ENCODE results near the gene TTYH3.
"Not testable (repeated sequence)": the region's sequence is repeated elsewhere in the genome, so short reads cannot be mapped to it uniquely, and the experiment has no call there.

The TTYH3 gene

GRCh38 chr7:2668401-2668800 lies 36.6 kb downstream of the TTYH3 start:
- no peak for DNase-seq

GRCh38 chr7:2670171-2670570 lies 38.4 kb downstream of the TTYH3 start:
- no peak for DNase-seq

- peak; percentile 88 for DNase-seq
Measured at GRCh38 chr7:2670720-2671391, 39.1 kb downstream of the TTYH3 start.

DNA sequence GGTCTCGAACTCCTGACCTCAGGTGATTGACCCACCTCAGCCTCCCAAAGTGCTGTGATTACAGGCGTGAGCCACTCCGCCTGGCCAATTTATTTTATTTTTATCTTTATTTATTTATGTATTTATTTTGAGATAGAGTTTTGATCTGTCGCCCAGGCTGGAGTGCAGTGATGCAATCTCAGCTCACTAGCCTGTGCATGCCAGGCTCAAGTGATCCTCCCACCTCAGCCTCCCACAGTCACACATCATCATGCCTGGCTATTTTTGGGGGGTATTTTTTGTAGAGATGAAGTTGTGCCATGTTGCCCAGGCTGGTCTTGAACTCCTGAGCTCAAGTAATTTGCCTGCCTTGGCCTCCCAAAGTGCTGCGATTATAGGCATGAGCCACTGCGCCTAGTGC lies 41.4 kb downstream of the TTYH3 start:
- DNase-seq = not testable (repeated sequence)

GRCh38 chr7:2673934-2674333 lies 42.1 kb downstream of the TTYH3 start:
- no peak for DNase-seq

GRCh38 chr7:2675256-2675764 lies 43.5 kb downstream of the TTYH3 start:
- DNase-seq = no peak

DNA sequence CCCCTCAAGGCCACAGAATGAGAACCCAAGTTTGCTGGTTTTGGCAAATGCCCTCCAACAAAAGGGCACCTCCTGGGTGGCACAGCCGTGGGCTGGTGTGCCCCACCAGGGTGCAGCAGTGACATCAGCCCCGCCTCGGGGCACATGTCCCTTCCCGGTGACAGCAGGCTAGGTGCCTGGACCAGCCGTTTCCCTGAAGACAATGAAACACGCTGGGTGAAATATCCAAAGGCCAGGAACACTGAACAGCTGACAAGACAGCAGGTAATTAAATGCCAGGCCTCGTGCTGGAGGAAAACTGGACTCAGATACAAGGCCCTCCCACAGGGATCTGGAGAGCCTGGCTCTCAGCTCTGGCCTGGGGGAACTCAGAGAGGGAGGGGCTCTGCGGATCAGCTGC lies 44.8 kb downstream of the TTYH3 start:
- DNase-seq = not testable (repeated sequence)

DNA sequence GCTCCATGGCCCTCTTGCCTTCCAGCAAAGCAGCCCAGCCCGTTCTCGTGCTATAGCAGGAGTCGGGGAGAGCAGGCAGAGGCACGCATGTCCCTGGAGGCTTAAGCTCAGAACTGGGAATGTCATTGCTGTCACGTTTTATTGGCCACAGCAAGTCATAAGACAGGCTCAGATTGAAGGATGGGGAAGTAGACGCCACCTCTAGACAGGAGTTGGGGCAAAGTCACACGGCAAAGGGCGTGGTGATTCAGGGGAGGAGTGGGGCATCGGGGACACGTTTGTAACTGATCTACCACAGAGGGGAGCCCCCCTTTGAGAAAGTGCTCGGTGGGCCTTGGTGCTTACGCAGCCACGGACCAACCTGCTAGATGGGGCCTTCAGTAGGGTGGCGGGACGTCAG lies 46.7 kb downstream of the TTYH3 start:
- not testable (repeated sequence) for DNase-seq

GRCh38 chr7:2679135-2680127 lies 47.6 kb downstream of the TTYH3 start:
- not testable (repeated sequence) for DNase-seq

GRCh38 chr7:2680256-2680655 lies 48.5 kb downstream of the TTYH3 start:
- no peak for DNase-seq

DNA sequence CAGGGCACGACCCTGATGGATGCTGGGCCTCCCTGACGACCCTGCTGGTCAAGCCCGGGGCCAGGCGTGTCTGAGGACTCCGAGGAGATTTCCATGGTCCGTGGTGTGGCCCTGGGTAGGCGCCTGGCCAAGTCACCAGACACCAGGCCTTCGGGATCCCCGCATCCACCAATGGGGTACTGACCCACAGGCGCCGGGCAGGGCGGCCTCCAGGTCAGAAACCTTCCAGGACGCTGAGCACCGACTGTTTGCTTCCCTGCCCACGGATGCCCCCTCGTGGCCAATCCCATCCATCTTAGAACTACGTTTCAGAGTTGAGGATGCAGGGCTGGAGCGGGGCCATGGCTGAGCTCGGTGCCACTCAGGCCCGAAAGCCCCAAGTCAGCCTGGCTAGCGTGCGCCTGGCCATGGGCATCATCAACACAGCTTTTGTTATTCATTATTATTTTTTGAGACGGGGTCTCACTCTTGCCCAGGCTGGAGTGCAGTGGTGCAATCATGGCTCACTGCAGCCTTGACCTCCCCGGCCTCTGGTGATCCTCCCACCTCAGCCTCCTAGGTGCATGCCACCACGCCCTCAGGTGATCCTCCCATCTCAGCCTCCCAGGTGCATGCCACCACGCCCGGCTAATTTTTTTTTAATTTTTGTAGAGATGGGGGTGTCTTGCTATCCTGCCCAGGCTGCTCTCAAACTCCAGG lies 49.2 kb downstream of the TTYH3 start:
- peak; percentile 80 for DNase-seq

GRCh38 chr7:2681929-2682799 lies 50.4 kb downstream of the TTYH3 start:
- DNase-seq = no peak

DNA sequence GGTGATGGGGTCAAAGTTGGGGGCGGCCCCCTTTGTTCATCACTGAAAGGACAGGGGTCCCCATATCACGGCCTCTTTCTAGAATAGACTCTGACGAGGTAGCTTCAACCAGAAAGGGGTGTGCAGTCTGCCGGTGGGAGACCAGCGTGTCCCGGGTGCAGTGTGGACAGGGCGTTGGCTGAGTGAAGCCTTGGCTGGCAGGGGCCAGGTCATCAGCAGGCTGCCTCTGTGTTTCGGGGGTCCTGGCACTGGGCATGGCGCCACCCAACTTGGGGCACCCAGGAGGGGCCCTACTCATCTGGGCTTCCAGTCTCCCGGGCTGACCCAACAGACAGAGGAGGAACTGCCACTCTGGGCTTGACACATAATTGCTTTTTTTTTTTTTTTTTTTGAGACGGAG lies 52.7 kb downstream of the TTYH3 start:
- DNase-seq = no peak

DNA sequence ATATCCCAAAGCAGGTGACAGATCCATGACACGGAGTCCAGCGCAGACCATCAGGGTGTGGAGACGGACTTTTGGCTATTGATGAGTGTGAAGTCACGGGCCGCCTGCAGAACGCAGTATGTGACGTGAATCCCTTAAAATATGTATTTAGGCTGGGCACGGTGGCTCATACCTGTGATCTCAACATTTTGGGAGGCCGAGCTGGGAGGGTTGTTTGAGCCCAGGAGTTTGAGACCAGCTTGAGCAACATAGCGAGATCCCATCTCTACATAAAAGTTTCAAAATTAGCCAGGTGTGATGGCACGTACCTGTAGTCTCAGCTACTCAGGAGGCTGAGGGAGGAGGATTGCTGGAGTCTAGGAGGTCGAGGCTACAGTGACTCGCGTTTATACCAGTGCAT lies 54.3 kb downstream of the TTYH3 start:
- DNase-seq = no peak

DNA sequence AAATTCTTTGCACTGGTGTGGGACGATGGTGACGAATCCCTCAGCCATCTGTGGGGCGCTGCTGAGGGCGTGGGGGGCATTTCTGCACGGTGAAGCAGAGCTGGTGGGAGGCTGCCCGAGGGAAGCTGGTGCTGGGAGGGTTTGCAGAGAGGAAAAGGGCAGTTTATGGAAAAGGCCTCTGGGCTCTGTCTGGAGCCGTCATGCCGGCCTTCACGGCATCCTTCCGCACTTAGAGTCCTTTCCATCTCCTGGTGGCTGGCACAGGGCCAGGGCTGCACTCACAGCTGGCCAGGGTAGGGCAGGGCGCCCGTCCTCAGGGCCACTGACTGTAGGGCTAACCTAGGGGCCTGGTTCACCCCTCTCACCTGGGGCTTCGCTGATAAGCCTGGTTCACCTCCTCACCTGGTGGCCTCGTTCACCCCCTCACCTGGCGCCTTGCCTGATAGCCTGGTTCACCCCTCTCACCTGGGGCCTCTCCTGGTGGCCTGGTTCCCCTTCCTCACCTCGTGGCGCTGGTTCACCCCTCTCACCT lies 55.6 kb downstream of the TTYH3 start:
- no peak for DNase-seq

DNA sequence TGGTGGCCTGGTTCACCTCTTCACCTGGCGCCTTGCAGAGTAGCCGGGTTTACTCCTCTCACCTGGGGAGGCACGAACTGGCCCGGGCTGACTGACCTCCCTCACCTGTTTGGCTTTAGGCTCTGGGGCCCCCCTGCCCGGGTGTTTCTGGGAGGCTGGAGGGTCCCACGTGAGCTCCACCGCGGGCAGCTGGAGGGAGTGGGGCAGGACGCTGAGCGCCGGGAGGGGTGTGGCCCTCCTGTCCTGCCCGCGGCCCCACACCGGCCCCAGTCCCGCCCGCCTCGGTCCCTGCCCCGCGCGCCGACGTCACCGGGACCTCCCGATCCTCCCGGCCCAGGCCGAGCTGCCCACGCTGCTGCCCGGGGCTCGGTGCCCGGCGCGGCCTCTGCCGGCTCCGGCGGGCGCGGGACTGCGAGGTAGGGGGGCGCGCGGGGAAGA lies 56.1 kb downstream of the TTYH3 start, which contains the start of gene AMZ1:
Gene AMZ1 (plus strand): TSS at position 322 of the 438 bp plus-strand sequence. CDS start 12,250 bp downstream, outside the sequence.
- DNase-seq = no peak

DNA sequence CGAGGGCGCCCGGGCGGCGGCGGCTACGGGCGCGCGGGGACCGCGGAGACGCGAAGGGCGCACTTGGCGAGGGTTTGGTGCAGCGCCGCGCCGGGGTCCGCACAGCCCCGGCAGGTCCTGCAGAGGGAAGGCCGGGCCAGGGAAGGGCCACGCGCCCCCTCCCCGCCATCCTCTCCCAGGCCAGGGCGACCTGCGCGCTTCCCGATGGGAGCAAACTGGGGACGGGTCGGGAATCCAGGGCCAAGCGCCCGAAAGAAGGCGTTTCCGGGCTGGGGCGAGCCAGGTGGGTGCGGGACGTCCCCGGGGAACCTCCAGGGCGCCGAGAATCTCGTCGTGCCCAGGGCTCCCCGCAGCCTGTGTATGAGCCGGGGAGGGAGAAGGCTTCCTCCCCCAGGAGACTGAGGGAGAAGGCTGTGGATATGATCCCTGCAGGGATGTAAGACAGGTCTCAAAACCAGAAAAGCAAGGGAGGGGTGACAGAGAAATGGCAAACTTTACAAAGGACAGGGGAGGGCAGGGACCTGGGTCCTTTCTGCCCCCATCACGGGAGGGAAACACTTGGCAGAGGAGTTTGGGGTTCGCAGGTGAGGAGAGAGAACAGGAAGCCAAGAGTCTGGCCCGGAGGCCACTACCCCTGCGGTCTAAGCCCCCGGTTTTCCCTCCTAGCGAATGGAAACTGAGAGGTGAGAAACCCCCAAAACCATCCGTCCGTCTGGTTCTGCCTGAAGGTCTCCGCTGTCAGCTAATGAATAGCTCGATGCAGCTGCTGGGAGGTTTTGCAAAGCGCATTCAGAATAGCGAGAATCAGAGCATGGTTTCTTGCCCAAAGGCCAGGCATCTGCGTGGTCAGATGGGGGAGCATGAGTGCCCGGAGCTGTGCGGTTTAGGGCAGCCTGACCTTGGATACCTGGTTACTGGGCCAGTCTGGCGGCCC lies 56.9 kb downstream of the TTYH3 start:
- no peak for DNase-seq

DNA sequence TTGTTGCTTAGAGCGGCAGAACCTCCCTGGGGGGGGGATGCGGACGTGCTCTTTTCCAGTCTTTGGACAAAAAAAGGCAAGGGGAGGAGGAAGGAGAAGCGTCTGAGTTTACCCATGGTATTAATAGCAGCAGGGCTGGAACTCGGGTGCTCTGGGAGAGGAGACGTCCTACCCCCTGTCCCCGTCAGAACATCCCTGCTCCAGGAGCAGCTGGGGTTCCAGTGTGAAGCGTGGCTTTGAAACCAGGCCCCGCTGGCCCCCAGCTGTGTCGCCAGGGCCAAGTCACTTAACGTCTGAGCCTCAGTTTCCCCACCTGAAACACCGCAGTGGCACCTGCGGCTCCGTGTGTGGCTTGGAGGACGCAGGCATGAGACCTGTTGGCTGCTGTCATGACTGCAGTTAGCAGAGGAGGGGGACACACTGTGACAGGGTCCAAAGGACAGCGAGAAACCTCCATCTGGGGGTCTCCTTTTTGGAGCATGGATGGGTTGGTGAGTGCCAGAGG lies 57.6 kb downstream of the TTYH3 start:
- DNase-seq = no peak

DNA sequence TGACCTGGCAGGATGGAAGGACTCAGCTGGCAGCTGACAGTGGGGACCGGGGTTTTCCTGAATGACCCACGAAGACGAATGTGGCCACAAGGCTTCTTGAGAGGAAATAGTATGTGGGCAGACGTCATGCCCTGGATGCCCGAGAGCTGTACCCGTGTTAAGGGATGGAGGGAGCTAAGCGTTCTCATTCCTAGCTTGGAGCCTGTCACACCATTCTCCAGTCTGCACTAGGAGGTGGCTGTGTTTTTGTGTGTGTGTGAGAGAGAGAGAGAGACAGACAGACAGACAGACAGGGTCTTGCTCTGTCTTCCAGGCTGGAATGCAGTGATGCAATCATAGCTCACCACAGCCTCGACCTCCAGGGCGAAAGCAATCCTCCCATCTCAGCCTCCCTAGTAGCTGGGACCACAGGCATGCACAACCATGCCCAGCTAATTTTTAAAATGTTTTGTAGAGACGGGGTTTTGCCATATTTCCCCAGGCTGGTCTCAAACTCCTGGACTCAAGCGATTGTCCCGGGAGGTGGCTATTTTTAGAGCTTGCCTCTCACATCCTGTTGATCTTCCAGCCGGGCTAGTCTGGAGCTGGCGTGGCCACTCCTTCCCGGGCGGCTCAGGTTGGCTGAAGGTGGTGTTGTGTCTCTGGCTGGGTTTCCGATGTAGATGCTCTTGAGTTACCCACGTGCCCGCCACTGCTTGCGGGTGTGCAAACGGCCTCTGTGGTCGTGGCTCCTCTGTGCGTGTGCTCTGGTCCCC lies 58.3 kb downstream of the TTYH3 start:
- DNase-seq = no peak

Data from activated CD8-positive, alpha-beta memory T cell treated with anti-CD3 and anti-CD28 coated beads for 24 hours (primary cell).